Hepatocyte (in vitro differentiated cells): ENCODE results near the gene ZDHHC24. TPM values are rescaled to one million over a fixed set of nuclear protein-coding genes. Genes with fewer than 3 reads are reported as not detected.

Source experiments
- DNase-seq: peaks from one replicate; pipeline ENCODE4 v3.0.0-alpha.2; 2016; ENCODE audit warnings: low spot score
- H2AFZ ChIP-seq: fragments of 200-600 bp; sonication (generic); 2 replicates; pipeline ENCODE4 v1.6.0; 2016; ENCODE audit warnings: antibody characterized with exemption, mild to moderate bottlenecking
- H3K27ac ChIP-seq: fragments of 200-600 bp; sonication (generic); 2 replicates; pipeline ENCODE4 v1.5.1; 2016; ENCODE audit warnings: mild to moderate bottlenecking
- H3K27me3 ChIP-seq: fragments of 200-600 bp; sonication (generic); 2 replicates; pipeline ENCODE4 v1.6.1; 2016
- H3K36me3 ChIP-seq: fragments of 200-600 bp; sonication (generic); replicated peaks from 2 replicates; pipeline ENCODE4 v1.5.1; 2016; ENCODE audit warnings: low read depth; ENCODE audit not compliant: insufficient read depth
- H3K4me1 ChIP-seq: fragments of 200-600 bp; sonication (generic); 2 replicates; pipeline ENCODE4 v1.5.1; 2016; ENCODE audit warnings: mild to moderate bottlenecking, moderate library complexity; ENCODE audit not compliant: insufficient read depth
- H3K4me2 ChIP-seq: fragments of 200-600 bp; sonication (generic); 2 replicates; pipeline ENCODE4 v1.6.0; 2016
- H3K4me3 ChIP-seq: fragments of 200-600 bp; sonication (generic); 2 replicates; pipeline ENCODE4 v1.5.1; 2016; ENCODE audit warnings: mild to moderate bottlenecking
- H3K79me2 ChIP-seq: fragments of 200-600 bp; sonication (generic); 2 replicates; pipeline ENCODE4 v1.6.0; 2017; ENCODE audit warnings: mild to moderate bottlenecking
- H3K9me2 ChIP-seq: fragments of 200-600 bp; sonication (generic); replicated peaks from 2 replicates; pipeline ENCODE4 v1.6.0; 2017; ENCODE audit warnings: mild to moderate bottlenecking; ENCODE audit not compliant: insufficient read depth
- H3K9me3 ChIP-seq: fragments of 200-600 bp; sonication (generic); 2 replicates; pipeline ENCODE4 v1.5.1; 2016; ENCODE audit warnings: low read depth, mild to moderate bottlenecking
- H4K20me1 ChIP-seq: fragments of 200-600 bp; sonication (generic); 2 replicates; pipeline ENCODE4 v1.6.0; 2016; ENCODE audit warnings: mild to moderate bottlenecking; ENCODE audit not compliant: insufficient read depth, poor library complexity, severe bottlenecking
- CTCF ChIP-seq: fragments of 200-600 bp; sonication (generic); IDR thresholded peaks from 2 replicates; pipeline ENCODE4 v1.5.1; 2016; ENCODE audit warnings: antibody characterized with exemption, mild to moderate bottlenecking; ENCODE audit not compliant: poor library complexity
- EZH2 ChIP-seq: fragments of 200-600 bp; sonication (generic); IDR thresholded peaks from 2 replicates; pipeline ENCODE4 v1.6.1; 2016; ENCODE audit warnings: antibody characterized with exemption, mild to moderate bottlenecking, borderline replicate concordance
- EZH2phosphoT487 ChIP-seq: fragments of 200-600 bp; sonication (generic); IDR thresholded peaks from one replicate; pipeline ENCODE4 v1.6.1; 2018; ENCODE audit warnings: antibody characterized with exemption, mild to moderate bottlenecking, low read depth, moderate library complexity; ENCODE audit not compliant: unreplicated experiment, severe bottlenecking
- WGBS: methylation state at CpG from one replicate; pipeline ENCODE4 v1.1.6; 2016; ENCODE audit warnings: low lambda C conversion rate; ENCODE audit errors: missing lambda C conversion rate; 5-methylcytosine and 5-hydroxymethylcytosine counted together
- polyA plus RNA-seq: library from polyadenylated mRNA; unstranded; fragments of >200 nt; fragmentation: Nextera tagmentation; extraction: Ambion mirVana; gene quantifications from 2 replicates; pipeline ENCODE4 v1.2.1, GENCODE V29; 2016
- total RNA-seq: library from RNA; depleted of rRNA; stranded (reverse); fragments of >200 nt; gene quantifications from 2 replicates; pipeline ENCODE4 v1.2.3, GENCODE V29; 2014

Gene ZDHHC24
- total and polyA plus RNA-seq, 2 experiments from 2014 or later: 10.3 to 16.9 TPM

DNA sequence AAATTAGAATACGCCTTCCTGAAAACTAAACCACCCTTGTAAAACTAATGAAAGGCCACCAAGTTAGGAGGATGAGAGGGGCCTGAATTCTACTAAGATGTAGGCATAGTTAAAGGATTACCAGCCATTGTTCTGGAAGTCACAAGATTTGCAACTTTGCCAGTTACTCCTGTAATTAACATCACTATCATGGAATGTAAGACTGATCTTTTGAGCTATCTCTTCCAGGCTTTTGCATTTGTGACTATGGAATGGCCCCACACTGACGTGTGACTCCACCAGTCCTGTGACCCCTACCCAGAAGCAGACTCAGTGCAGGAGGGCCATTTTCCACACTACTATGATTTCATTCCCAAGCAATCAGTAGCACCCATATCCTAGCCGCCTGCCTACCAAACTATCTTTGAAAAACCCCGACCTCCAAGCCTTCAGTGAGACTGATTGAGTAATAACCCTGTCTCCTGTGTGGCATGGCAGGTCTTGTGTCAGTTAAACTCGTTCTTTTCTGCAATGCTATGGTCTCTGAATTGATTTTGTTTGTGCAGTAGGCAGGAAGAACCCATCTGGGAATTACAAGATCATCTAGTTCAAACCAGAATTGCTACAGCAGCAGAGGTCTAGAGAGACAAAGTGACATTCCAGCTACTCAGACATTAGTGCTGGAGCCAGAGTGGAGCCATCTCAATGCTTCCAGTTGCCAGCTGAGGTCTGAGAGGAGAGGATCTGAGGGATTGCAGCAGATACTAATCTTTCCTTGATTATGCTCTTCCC, 24.4 kb upstream of the ZDHHC24 start:
- H2AFZ ChIP-seq: no peak overlapping the region
- no peaks in the 10 kb centered on the region for H3K27me3 ChIP-seq
- no peaks in the 10 kb centered on the region for H3K9me3 ChIP-seq
- no peak overlapping the region for H3K4me2 ChIP-seq
- no peak overlapping the region for H3K4me3 ChIP-seq
- H3K27ac ChIP-seq: peak overlapping the region; percentile 38
- TF ChIP-seq EZH2phosphoT487: no peak
- TF ChIP-seq EZH2: no peak
- TF ChIP-seq CTCF: no peak
- no peak for DNase-seq
- no peaks in the 10 kb centered on the region for H3K36me3 ChIP-seq
- H3K79me2 ChIP-seq: no peaks in the 10 kb centered on the region
- no peaks in the 10 kb centered on the region for H3K4me1 ChIP-seq
- no peaks in the 10 kb centered on the region for H4K20me1 ChIP-seq
- H3K9me2 ChIP-seq: no peaks in the 10 kb centered on the region
- 48% methylated on average over 5 of the region's 5 CpGs for WGBS

DNA sequence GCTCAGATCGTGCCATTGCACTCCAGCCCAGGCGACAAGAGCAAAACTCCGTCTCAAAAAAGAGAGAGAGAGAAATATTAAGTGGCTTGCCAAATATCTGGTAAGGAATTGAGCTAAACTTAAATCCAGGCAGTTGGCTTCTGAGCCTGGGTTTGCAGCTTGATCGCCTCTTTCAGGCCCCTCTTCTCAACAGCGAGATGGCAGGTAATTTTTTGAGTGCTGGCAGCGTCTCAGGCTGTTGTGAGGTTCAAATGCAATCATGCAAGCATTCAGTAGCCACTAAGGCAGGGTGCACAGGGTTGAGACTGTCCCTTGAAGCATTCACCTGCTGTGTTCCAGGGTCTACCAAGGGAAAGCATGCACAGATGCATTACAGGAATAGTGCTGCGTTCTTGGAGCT, 23.2 kb upstream of the ZDHHC24 start:
- no peaks in the 10 kb centered on the region for H3K27me3 ChIP-seq
- no peaks in the 10 kb centered on the region for H3K36me3 ChIP-seq
- no peak overlapping the region for H3K4me2 ChIP-seq
- TF ChIP-seq EZH2phosphoT487: no peak
- no peak for TF ChIP-seq CTCF
- TF ChIP-seq EZH2: no peak
- H3K27ac ChIP-seq: no peak overlapping the region
- H3K4me3 ChIP-seq: no peak overlapping the region
- no peaks in the 10 kb centered on the region for H4K20me1 ChIP-seq
- H3K9me3 ChIP-seq: no peaks in the 10 kb centered on the region
- no peaks in the 10 kb centered on the region for H3K79me2 ChIP-seq
- no peaks in the 10 kb centered on the region for H3K4me1 ChIP-seq
- no peak overlapping the region for H2AFZ ChIP-seq
- DNase-seq: no peak
- no peaks in the 10 kb centered on the region for H3K9me2 ChIP-seq
- WGBS: 95% methylated on average over 7 of the region's 7 CpGs

DNA sequence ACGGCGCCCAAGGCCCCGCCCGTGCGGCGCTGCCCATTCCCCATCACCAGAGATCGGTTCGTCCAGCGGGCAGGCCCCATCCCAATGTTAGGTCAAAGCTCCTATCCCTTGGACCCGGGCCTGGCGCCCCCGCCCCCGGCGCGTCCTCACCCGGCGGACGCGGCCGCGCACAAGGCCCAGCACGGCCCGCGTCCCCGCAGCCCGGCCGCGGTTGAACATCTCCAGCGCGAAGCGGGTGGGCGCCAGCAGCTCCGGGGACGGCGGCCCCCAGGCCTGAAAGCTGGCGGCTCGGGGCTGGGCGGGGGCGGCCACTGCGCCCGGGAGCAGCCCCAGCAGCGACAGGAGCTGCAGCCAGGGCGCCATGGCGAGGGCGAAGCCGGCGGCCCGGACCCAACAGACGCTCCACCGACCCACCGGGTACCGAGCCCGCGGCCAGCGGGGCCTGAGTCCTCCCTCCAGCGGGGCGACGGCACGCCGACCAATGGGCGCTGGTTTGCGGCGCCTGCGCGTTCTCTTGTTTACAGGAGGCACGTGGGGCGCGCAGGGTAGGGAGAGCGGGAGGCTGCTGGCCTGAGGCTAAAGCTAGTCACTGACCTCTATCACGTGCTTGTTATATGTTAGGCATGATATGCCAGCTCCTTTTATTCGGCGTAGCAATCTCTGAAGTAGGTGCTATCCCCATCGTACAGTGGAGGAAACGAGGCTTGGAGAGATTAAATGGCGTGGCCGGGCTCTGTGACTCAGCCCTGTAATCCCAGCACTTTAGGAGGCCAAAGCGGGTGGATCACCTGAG, 22.5 kb upstream of the ZDHHC24 start, which contains the start of gene CTSF:
CTSF (minus strand) TSS at position 483 of the 793 bp plus-strand sequence; CDS start at position 363, 120 bp downstream.
- Histone ChIP-seq H3K27ac (no peak within 1 kb of the TSS), H3K4me1 (no peaks in the 10 kb centered on the region), H3K4me3 (no peak within 1 kb of the TSS), H3K9me2 (no peaks in the 10 kb centered on the region), H3K36me3 (no peaks in the 10 kb centered on the region), H3K4me2 (no peak within 1 kb of the TSS), H2AFZ (no peak within 1 kb of the TSS), H3K79me2 (no peaks in the 10 kb centered on the region), H3K9me3 (no peaks in the 10 kb centered on the region), H4K20me1 (no peaks in the 10 kb centered on the region), H3K27me3 (no peaks in the 10 kb centered on the region)
- TF ChIP-seq EZH2phosphoT487 (no peak), EZH2 (no peak), CTCF (no peak)
- no peak for DNase-seq
- 97% methylated on average over 64 of the region's 77 CpGs for WGBS
